GM23338 (cell line): Measurements from ENCODE around the gene LMAN2L.

Source experiments
- CREB1 ChIP-seq: fragments of 250-450 bp; sonication (Bioruptor Pico); IDR thresholded peaks from 2 replicates; pipeline ENCODE4 v1.5.0; 2020; ENCODE audit warnings: low read depth, mild to moderate bottlenecking, moderate library complexity
- EZH2 ChIP-seq: fragments of 200-600 bp; sonication (generic); IDR thresholded peaks from one replicate; pipeline ENCODE4 v1.8.0; 2017; ENCODE audit warnings: antibody characterized with exemption, mild to moderate bottlenecking, low read depth; ENCODE audit not compliant: unreplicated experiment
- EZH2phosphoT487 ChIP-seq: fragments of 200-600 bp; sonication (generic); IDR thresholded peaks from one replicate; pipeline ENCODE4 v1.8.1; 2018; ENCODE audit warnings: antibody characterized with exemption; ENCODE audit not compliant: unreplicated experiment
- POLR2AphosphoS5 ChIP-seq: IDR thresholded peaks from 2 replicates; pipeline ENCODE4 v1.6.1; 2016; ENCODE audit warnings: antibody characterized with exemption, low read depth
- REST ChIP-seq: IDR thresholded peaks from one replicate; pipeline ENCODE4 v1.6.1; 2018; ENCODE audit warnings: antibody characterized with exemption; ENCODE audit not compliant: unreplicated experiment
- ZNF114 ChIP-seq: fragments of 250-450 bp; sonication (Bioruptor Pico); IDR thresholded peaks from 2 replicates; pipeline ENCODE4 v1.5.0; 2020; ENCODE audit warnings: mild to moderate bottlenecking, moderate library complexity
- TF ChIP-seq, protein P1 (sequence below), 2 experiments: fragments of 200-600 bp in 1 of 2; sonication (generic) in 1 of 2; conservative IDR thresholded peaks; 2 replicates each; pipeline versions ENCODE4 v1.5.1 to v1.6.1; 2016 to 2017; ENCODE audit warnings: antibody characterized with exemption in 2 of 2, low read depth in 2 of 2, mild to moderate bottlenecking in 2 of 2, moderate library complexity in 1 of 2

DNA sequence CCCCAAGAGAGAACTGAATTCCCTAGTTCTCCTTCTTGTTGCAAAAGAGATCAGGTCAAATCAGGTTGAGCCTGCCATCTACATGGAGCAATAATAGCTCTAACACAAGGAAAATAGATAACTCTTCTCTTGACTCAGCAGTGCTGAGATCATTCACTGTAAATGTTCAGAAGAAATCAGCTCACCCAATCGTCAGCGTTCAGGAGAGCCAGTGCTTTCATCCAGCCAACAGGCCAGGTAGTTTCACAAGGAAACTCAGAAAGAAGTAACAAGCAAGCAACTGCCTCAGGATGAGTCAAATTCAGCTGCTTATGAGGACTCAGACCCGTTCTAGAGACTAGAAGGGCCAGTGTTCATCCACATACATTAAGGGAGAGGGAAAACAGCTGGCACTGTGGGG lies 5.9 kb downstream of the LMAN2L start:
- TF ChIP-seq EZH2: no peak
- TF ChIP-seq, protein P1, sequence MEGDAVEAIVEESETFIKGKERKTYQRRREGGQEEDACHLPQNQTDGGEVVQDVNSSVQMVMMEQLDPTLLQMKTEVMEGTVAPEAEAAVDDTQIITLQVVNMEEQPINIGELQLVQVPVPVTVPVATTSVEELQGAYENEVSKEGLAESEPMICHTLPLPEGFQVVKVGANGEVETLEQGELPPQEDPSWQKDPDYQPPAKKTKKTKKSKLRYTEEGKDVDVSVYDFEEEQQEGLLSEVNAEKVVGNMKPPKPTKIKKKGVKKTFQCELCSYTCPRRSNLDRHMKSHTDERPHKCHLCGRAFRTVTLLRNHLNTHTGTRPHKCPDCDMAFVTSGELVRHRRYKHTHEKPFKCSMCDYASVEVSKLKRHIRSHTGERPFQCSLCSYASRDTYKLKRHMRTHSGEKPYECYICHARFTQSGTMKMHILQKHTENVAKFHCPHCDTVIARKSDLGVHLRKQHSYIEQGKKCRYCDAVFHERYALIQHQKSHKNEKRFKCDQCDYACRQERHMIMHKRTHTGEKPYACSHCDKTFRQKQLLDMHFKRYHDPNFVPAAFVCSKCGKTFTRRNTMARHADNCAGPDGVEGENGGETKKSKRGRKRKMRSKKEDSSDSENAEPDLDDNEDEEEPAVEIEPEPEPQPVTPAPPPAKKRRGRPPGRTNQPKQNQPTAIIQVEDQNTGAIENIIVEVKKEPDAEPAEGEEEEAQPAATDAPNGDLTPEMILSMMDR (conservative IDR thresholded peaks at IDR 0.05; ENCODE audit: low read depth in 2 of 2): no peak
- TF ChIP-seq REST: no peak
- TF ChIP-seq POLR2AphosphoS5: no peak
- TF ChIP-seq ZNF114 (CRISPR knock-in tag): no peak
- TF ChIP-seq EZH2phosphoT487: no peak
- no peak for TF ChIP-seq CREB1
